Stimulated activated CD4-positive, alpha-beta T cell treated with anti-CD3 and anti-CD28 coated beads, Interleukin-1b, Interleukin-23, amount 100 ng/mL, for 48 hours (primary cell): ENCODE measurements around the gene MVB12B.
"Not testable (repeated sequence)": the region's sequence is repeated elsewhere in the genome, so short reads cannot be mapped to it uniquely, and the experiment has no call there.

Experiments used
- DNase-seq: peaks from one replicate; pipeline ENCODE4 v3.0.0-alpha.2; 2020

MVB12B gene

DNA sequence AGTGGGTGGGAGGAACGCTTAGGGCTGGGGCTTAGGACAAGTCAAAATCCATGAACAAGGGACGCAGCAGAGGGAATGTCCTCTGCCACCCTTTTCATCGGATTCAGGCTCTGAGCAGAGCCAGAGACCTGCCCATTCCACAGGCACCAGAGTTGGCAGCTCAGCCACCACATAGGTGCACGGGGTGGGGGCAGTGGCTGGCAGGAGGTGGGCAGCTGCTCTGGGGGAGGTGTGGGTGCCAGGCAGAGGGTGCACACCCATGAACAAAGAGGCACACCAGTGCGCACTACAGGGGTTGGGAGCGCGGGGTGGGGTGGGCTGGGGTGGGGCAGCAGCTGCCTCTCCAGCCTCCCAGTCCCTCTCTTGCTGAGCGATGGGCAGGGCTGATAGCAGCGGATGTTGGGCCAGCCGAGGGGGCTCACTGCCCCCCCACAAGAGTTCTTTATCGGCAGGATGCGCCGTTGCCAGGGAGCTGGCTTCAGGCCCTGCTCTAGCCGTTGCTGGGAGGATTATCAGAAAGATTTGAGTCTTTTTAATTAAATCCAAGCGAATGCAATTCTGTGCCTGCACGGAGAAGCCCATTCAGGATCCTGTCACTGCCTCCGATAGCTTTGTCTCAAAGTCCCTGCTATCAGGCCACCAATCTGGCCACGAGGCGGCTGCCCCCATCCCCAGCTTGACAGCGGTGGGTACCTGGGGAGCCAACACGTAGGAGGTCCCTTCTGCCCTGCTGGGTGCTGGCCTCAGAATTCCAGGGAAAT, 222.8 kb downstream of the MVB12B start:
- DNase-seq, result no peak

- DNase-seq, result no peak
These were observed 224.3 kb downstream of the MVB12B start for GRCh38 chr9:126550891-126551351.

GRCh38 chr9:126551812-126552211, 225.2 kb downstream of the MVB12B start:
- no peak for DNase-seq

DNA sequence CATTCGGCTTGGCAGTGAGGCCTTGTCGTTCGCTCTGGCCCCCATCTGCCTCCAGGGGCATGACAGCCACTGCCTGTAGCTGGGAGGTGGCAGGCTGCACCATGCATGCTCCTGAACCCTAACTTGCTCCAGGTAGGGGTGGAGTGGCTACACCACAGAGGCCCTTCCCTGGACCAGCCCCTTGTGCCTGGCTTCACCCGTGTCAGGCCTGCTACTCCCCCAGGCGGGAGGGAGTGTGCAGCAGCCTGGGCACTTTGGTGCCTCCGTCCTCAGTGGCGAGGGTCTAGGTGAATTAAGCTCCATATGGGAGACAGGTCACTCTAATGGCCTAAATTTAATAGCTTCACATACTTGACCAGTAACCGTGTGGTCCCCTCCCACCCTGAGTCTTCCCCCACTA, 227.7 kb downstream of the MVB12B start:
- no peak for DNase-seq

- not testable (repeated sequence) for DNase-seq
These were observed 228.8 kb downstream of the MVB12B start for GRCh38 chr9:126555421-126555820.
